Measurements from ENCODE around the gene APPL2.

GRCh38 chr12:105257321-105257728, 21.4 kb upstream of the APPL2 start:
- no peak for TF ChIP-seq CTCF (IDR thresholded peaks at IDR 0.05; ENCODE audit: low read length)
- no peak for TF ChIP-seq EZH2 (IDR thresholded peaks at IDR 0.05; ENCODE audit: borderline replicate concordance, low read length)

Measured in OCI-LY1 (cell line).